ENCODE measurements around the gene IL2RA.
"Not testable (repeated sequence)": the region's sequence is repeated elsewhere in the genome, so short reads cannot be mapped to it uniquely, and the experiment has no call there.

Gene IL2RA

DNA sequence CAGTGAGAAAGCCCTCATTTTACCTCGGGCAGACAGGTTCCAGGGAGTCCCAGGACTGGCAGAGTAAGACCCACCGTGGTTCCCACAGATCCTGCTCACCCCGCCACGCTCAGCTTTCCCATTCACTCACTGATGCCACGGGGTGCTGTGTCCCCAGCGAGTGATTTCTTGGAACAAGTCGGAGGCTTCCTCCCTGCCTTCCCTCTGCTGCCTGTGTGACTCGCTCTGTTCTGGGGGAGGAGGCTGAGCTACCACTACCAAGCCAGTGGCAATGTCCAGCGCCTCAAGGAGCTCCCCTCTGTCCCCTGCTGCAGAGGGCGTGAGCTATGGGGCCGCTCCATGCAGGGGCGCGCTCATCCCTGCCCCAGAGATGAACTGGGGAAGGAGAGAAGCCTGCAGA, 97.4 kb downstream of the IL2RA start:
- Histone ChIP-seq H3K9ac (ENCODE audit: low read length) (no peak overlapping the region), H3K27ac (ENCODE audit: low read depth, low read length) (no peak overlapping the region), H3K27me3 (ENCODE audit: control insufficient read depth, insufficient read depth, low read length) (no peaks in the 10 kb centered on the region), H3K36me3 (ENCODE audit: control insufficient read depth, insufficient read depth, low read length) (no peaks in the 10 kb centered on the region), H3K9me3 (ENCODE audit: control insufficient read depth, insufficient read depth, low read depth, low read length) (no peaks in the 10 kb centered on the region), H3K4me1 (ENCODE audit: control insufficient read depth, insufficient read depth, low read length) (no peaks in the 10 kb centered on the region), H3K4me3 (ENCODE audit: low read depth, low read length) (no peak overlapping the region)

DNA sequence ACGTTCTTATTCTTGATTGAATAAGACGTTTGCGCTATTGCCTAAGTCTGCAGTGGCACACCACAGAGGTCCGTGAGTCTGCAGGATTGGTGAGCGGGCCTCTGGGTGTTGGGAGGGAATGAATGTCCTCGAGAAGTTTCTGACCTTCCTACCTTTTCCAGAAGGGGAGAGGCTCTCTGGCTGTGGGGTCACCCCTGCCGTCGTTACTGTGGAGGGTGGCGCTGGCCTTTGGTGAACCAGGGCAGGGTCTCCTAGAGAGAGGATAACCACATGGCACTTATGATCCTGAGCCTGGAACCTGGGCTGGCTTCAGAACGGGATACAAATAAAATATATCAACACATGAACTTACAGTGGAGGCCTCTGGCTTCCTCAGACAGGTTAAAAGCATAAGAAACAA, 98.6 kb downstream of the IL2RA start:
- Histone ChIP-seq H3K9ac (ENCODE audit: low read length) (no peak overlapping the region), H3K9me3 (ENCODE audit: control insufficient read depth, insufficient read depth, low read depth, low read length) (no peaks in the 10 kb centered on the region), H3K27ac (ENCODE audit: low read depth, low read length) (no peak overlapping the region), H3K4me3 (ENCODE audit: low read depth, low read length) (no peak overlapping the region), H3K27me3 (ENCODE audit: control insufficient read depth, insufficient read depth, low read length) (no peaks in the 10 kb centered on the region), H3K4me1 (ENCODE audit: control insufficient read depth, insufficient read depth, low read length) (no peaks in the 10 kb centered on the region), H3K36me3 (ENCODE audit: control insufficient read depth, insufficient read depth, low read length) (no peaks in the 10 kb centered on the region)

DNA sequence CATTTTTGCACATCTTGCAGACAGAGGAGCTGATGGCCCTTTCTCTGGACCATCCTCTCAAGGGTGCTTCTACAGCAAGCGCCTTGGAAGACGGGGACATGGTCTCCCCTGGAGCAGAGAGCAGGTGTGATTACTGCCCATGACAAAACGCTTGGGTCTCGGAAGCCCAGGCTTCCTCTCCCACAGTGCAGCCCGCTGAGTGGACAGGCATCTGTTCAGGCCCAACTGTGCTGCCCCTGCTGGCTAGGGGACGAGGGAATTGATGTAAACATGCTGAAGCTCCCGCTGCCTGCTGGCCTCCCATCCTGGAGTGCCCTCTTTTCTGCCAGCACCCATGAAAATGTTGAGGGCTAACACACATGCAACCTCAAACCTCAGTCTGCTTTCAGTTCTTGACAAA, 99.1 kb downstream of the IL2RA start:
- Histone ChIP-seq H3K4me1 (ENCODE audit: control insufficient read depth, insufficient read depth, low read length) (no peaks in the 10 kb centered on the region), H3K36me3 (ENCODE audit: control insufficient read depth, insufficient read depth, low read length) (no peaks in the 10 kb centered on the region), H3K9ac (ENCODE audit: low read length) (no peak overlapping the region), H3K9me3 (ENCODE audit: control insufficient read depth, insufficient read depth, low read depth, low read length) (no peaks in the 10 kb centered on the region), H3K27me3 (ENCODE audit: control insufficient read depth, insufficient read depth, low read length) (no peaks in the 10 kb centered on the region), H3K4me3 (ENCODE audit: low read depth, low read length) (no peak overlapping the region), H3K27ac (ENCODE audit: low read depth, low read length) (no peak overlapping the region)

DNA sequence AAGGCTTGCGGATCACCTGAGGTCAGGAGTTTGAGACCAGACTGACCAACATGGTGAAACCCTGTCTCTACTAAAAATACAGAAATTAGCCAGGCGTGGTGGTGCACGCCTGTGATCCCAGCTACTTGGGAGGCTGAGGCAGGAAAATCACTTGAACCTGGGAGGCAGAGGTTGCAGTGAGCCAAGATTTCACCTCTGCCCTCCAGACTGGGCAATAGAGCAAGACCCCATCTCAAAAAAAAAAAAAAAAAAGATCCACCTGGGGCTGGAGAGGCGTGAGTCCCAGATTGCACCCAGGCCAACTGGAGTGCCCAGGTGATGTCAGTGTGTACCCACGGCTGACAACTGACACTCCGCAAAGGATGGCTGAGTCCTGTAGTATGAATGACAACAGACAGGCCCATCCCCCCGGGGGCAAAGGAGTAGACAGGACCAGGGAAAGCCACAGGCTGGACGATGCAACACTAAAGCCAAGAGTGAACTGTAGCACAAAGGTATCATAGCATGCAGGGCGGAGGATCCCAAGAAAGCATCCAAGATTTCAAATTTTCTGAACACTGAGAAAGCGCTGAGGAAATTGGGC, 99.7 kb downstream of the IL2RA start:
- H3K4me3 ChIP-seq (ENCODE audit: low read depth, low read length); H3K9me3 ChIP-seq (ENCODE audit: control insufficient read depth, insufficient read depth, low read depth, low read length); H3K27ac ChIP-seq (ENCODE audit: low read depth, low read length); H3K27me3 ChIP-seq (ENCODE audit: control insufficient read depth, insufficient read depth, low read length); H3K36me3 ChIP-seq (ENCODE audit: control insufficient read depth, insufficient read depth, low read length); H3K4me1 ChIP-seq (ENCODE audit: control insufficient read depth, insufficient read depth, low read length); H3K9ac ChIP-seq (ENCODE audit: low read length): not testable (repeated sequence)

DNA sequence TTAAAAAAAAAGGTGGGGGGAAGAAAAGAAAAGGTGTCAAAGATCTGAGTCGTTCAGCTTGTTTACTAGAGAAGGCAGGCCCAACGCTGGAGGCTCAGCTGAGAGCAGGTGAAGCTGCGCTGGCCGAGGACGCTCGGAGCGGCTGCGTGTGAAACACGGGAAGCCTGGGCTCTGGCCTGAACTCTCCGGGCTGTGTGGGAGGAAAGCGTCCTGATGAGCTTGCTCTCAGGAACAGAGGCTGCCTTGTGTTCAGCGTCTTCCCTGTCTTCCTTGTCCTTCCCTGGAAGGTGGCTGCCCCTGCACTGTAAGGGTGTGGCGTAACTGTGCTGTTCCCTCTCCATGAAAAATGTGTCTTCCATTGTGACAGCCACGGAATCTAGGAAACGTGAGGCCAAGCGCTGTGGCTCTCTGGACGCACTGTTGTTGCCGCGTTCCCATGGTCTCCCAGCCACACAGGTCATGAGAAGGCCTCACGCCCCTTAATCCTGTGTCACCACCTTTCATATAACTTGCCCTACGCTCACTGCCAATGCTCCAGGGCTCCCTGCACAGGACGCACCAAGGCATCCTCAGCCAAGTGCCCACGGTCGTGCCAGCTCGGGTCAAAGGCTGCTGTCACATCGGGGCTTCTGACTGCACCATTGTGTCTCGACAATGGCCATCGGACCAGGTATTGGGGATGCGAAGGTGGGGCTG, 100.6 kb downstream of the IL2RA start:
- H3K27ac ChIP-seq (ENCODE audit: low read depth, low read length) = no peak overlapping the region
- no peaks in the 10 kb centered on the region; the same call in 1 of the 2 replicates for H3K4me1 ChIP-seq (ENCODE audit: control insufficient read depth, insufficient read depth, low read length)
- no peaks in the 10 kb centered on the region for H3K36me3 ChIP-seq (ENCODE audit: control insufficient read depth, insufficient read depth, low read length)
- H3K9ac ChIP-seq (ENCODE audit: low read length) = no peak overlapping the region
- no peaks in the 10 kb centered on the region for H3K27me3 ChIP-seq (ENCODE audit: control insufficient read depth, insufficient read depth, low read length)
- H3K4me3 ChIP-seq (ENCODE audit: low read depth, low read length) = no peak overlapping the region
- H3K9me3 ChIP-seq (ENCODE audit: control insufficient read depth, insufficient read depth, low read depth, low read length) = no peaks in the 10 kb centered on the region

DNA sequence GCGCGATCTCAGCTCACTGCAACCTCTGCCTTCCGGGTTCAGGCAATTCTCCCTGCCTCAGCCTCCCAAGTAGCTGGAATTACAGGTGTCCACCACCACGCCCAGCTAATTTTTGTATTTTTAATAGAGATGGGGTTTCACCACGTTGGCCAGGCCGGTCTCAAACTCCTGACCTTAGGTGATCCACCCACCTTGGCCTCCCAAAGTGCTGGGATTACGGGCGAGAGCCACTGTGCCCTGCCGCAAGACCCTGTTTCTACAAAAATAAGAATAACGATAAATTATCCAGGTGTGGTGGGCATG, 101.2 kb downstream of the IL2RA start:
- H3K9ac ChIP-seq (ENCODE audit: low read length); H3K36me3 ChIP-seq (ENCODE audit: control insufficient read depth, insufficient read depth, low read length); H3K4me1 ChIP-seq (ENCODE audit: control insufficient read depth, insufficient read depth, low read length); H3K27ac ChIP-seq (ENCODE audit: low read depth, low read length); H3K9me3 ChIP-seq (ENCODE audit: control insufficient read depth, insufficient read depth, low read depth, low read length); H3K4me3 ChIP-seq (ENCODE audit: low read depth, low read length); H3K27me3 ChIP-seq (ENCODE audit: control insufficient read depth, insufficient read depth, low read length): not testable (repeated sequence)
